DND-41 (cell line): Measurements from ENCODE around the gene PODXL.

Experiments used
- EZH2 ChIP-seq: IDR thresholded peaks from 3 replicates; pipeline ENCODE4 v1.6.1; 2012; ENCODE audit warnings: borderline replicate concordance, low read depth, mild to moderate bottlenecking, moderate library complexity, low read length, inconsistent platforms; ENCODE audit not compliant: severe bottlenecking
- TF ChIP-seq, protein P1 (sequence below): IDR thresholded peaks from 2 replicates; pipeline ENCODE4 v1.5.1; 2012; ENCODE audit warnings: borderline replicate concordance, low read length, moderate library complexity, mild to moderate bottlenecking; ENCODE audit not compliant: poor library complexity, severe bottlenecking; ENCODE audit errors: extremely low read depth

DNA sequence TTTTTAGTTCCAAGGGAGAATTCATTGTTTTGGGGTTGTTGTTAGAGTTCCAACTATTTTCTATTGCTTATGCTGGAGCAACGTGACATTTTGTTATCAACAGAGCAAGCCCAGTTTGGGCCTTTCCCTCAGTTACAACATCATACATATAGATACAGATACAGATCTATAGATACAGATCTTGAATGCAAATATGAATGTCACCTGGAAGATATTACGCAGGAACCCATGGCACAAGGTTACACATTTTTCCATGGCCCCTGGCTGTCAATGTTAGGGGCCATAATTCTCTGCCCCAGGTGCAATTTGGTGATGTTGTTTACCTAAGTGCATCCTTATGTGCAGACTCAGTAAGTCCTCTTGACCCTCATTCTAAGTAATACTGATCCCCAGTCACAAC, 3.6 kb upstream of the PODXL start:
- TF ChIP-seq, protein P1, sequence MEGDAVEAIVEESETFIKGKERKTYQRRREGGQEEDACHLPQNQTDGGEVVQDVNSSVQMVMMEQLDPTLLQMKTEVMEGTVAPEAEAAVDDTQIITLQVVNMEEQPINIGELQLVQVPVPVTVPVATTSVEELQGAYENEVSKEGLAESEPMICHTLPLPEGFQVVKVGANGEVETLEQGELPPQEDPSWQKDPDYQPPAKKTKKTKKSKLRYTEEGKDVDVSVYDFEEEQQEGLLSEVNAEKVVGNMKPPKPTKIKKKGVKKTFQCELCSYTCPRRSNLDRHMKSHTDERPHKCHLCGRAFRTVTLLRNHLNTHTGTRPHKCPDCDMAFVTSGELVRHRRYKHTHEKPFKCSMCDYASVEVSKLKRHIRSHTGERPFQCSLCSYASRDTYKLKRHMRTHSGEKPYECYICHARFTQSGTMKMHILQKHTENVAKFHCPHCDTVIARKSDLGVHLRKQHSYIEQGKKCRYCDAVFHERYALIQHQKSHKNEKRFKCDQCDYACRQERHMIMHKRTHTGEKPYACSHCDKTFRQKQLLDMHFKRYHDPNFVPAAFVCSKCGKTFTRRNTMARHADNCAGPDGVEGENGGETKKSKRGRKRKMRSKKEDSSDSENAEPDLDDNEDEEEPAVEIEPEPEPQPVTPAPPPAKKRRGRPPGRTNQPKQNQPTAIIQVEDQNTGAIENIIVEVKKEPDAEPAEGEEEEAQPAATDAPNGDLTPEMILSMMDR = no peak
- no peak for TF ChIP-seq EZH2
